Measurements from ENCODE around the gene PYGO2. TPM values are rescaled to one million over a fixed set of nuclear protein-coding genes. Genes with fewer than 3 reads are reported as not detected.

Gene PYGO2
- total RNA-seq: 10 to 100 TPM; 20.2 to 35.3 (median 27.7) TPM

GRCh38 chr1:154961207-154962155 lies at the start of gene PYGO2:
Gene PYGO2 (minus strand): TSS chr1:154961782. CDS start chr1:154961576, 206 bp downstream.
- peak; percentile 95 for DNase-seq (ENCODE audit: extremely low spot score)
- Histone ChIP-seq H3K27ac (replicated peaks in 1 of 4) (peak within 1 kb of the TSS; percentile 95 to 99 (median 98)), H3K9me3 (no peaks in the 10 kb centered on the region), H3K4me3 (peak within 1 kb of the TSS; percentile 80 to 96 (median 90)), H3K27me3 (no peaks in the 10 kb centered on the region), H3K4me1 (peaks cover 31 to 66% (median 56%) of the 10 kb centered on the region in 4 donors), H3K36me3 (peaks cover 22 to 59% (median 56%) of the 10 kb centered on the region in 4 donors)
- intact Hi-C loops (cut with DNase I): loop anchor here (5.0 kb wide), 3 partner anchors 36 to 101 kb away; partner anchors contain the start of gene EFNA4
- TF ChIP-seq POLR2AphosphoS5 (IDR thresholded peaks at IDR 0.05): peak; percentile 81 to 92
- TF ChIP-seq EP300 (IDR thresholded peaks at IDR 0.05): no peak
- TF ChIP-seq POLR2A (IDR thresholded peaks at IDR 0.05; ENCODE audit: low read depth): peak; percentile 83
- TF ChIP-seq CTCF (IDR thresholded peaks at IDR 0.05): peak; percentile 66 to 87 (median 72)
- WGBS: 0% methylated on average over 20 of the region's 93 CpGs

- WGBS: 83% methylated on average over 4 of the region's 5 CpGs
- DNase-seq (ENCODE audit: extremely low spot score): no peak
- Histone ChIP-seq H3K9me3 (no peaks in the 10 kb centered on the region), H3K4me3 (no peak overlapping the region), H3K4me1 (peaks cover 55 to 86% (median 72%) of the 10 kb centered on the region in 4 donors), H3K27ac (replicated peaks in 1 of 4) (peak overlapping the region; percentile 56 to 74 (median 62)), H3K27me3 (no peaks in the 10 kb centered on the region), H3K36me3 (peaks cover 9 to 34% (median 28%) of the 10 kb centered on the region in 4 donors)
- intact Hi-C loops (cut with DNase I): no loop called here
- no peak for TF ChIP-seq POLR2A (IDR thresholded peaks at IDR 0.05; ENCODE audit: low read depth)
- no peak for TF ChIP-seq EP300 (IDR thresholded peaks at IDR 0.05)
- no peak for TF ChIP-seq POLR2AphosphoS5 (IDR thresholded peaks at IDR 0.05)
- TF ChIP-seq CTCF (IDR thresholded peaks at IDR 0.05): no peak
Observed at GRCh38 chr1:155011004-155011416, 49.4 kb upstream of the PYGO2 start.

GRCh38 chr1:155010211-155010918 lies 48.8 kb upstream of the PYGO2 start:
- no peak for TF ChIP-seq POLR2AphosphoS5 (IDR thresholded peaks at IDR 0.05)
- no peak for TF ChIP-seq POLR2A (IDR thresholded peaks at IDR 0.05; ENCODE audit: low read depth)
- no peak for TF ChIP-seq CTCF (IDR thresholded peaks at IDR 0.05)
- no peak for TF ChIP-seq EP300 (IDR thresholded peaks at IDR 0.05)
- peak overlapping the region; percentile 56 to 74 (median 62) for H3K27ac ChIP-seq (replicated peaks in 1 of 4)
- H3K36me3 ChIP-seq: peaks cover 9 to 29% (median 22%) of the 10 kb centered on the region in 4 donors
- no peak for DNase-seq (ENCODE audit: extremely low spot score)
- no peaks in the 10 kb centered on the region for H3K27me3 ChIP-seq
- no peaks in the 10 kb centered on the region for H3K9me3 ChIP-seq
- whole genome bisulfite sequencing: 49% methylated on average over 11 of the region's 11 CpGs
- intact Hi-C loops (cut with DNase I): no loop called here
- peaks cover 61 to 92% (median 79%) of the 10 kb centered on the region in 4 donors for H3K4me1 ChIP-seq
- H3K4me3 ChIP-seq: peak overlapping the region in 1 of 4 donors; percentile 32

- Histone ChIP-seq H3K36me3 (peaks cover 4 to 22% (median 16%) of the 10 kb centered on the region in 4 donors), H3K4me3 (peak overlapping the region in 2 of 4 donors; percentile 18 to 32), H3K27ac (replicated peaks in 1 of 4) (peak overlapping the region in 3 of 4 donors; percentile 65 to 74 (median 68)), H3K9me3 (no peaks in the 10 kb centered on the region), H3K27me3 (no peaks in the 10 kb centered on the region), H3K4me1 (peaks cover 68 to 98% (median 85%) of the 10 kb centered on the region in 4 donors)
- WGBS: 86% methylated on average over 5 of the region's 5 CpGs
- TF ChIP-seq POLR2AphosphoS5 (IDR thresholded peaks at IDR 0.05): no peak
- TF ChIP-seq POLR2A (IDR thresholded peaks at IDR 0.05; ENCODE audit: low read depth): no peak
- no peak for TF ChIP-seq EP300 (IDR thresholded peaks at IDR 0.05)
- TF ChIP-seq CTCF (IDR thresholded peaks at IDR 0.05): no peak
- DNase-seq (ENCODE audit: extremely low spot score): no peak
- intact Hi-C loops (cut with DNase I): no loop called here
Observed at GRCh38 chr1:155009742-155010141, 48.2 kb upstream of the PYGO2 start.

All from esophagus muscularis mucosa (tissue), 4 donors.